GM18511 (cell line): Measurements from ENCODE around the gene RGS16.
"Not testable (repeated sequence)": the region's sequence is repeated elsewhere in the genome, so short reads cannot be mapped to it uniquely, and the experiment has no call there.

Experiments
- ATAC-seq: cut with Tn5 transposase; IDR thresholded peaks from one replicate; pipeline ENCODE4 v1.9.1; 2021; ENCODE audit warnings: mild to moderate bottlenecking, moderate library complexity; ENCODE audit not compliant: unreplicated experiment

The RGS16 gene

DNA sequence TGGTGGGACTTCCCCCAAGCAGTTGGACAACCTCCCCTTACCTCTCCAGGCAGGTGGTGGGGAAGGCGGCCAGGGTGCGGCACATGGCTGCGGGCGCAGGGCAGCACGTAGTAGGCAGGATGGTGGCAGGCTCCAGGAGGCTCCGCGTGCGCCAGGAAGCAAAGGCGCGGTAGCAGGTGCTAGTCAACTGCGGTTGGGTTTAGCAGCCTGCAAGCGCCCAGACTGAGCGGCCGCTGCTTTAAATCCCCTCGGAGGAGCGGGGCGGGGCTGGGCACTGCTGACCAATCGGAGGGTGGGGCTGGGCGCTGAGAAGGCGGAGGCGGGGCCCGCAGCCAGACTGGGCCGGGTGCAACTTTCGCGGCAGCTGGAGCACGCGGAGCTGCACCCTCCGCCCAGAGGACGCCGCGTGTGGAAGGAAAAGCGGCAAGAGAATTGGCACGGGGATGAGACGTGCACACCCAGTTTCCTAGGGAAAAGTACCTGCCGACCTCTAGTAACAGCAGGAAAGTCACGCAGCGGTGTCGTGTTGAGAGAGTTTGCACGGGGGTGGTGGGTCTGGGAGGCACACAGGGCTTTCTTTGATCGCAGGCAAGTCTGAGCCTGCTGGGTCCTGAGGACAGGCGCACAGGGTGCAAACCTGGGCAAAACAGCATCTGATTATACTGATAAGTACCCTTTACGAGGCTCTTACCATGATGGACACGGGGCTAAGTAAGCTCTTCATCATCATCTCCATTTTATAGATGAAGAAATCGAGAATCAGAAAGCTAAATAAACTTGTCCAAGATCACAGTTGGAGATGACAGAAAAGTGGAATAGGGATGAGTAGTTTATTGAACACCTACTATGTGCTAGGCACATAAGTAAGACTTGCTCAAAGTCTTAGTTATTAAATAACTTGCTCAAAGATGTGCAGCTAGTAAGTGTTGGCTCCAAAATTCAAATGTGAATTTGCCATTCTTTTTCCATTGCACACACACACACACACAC is at the start of gene RGS16:
TSS of gene RGS16 (minus strand) at position 215 of the 990 bp plus-strand sequence. CDS start at position 85, 130 bp downstream.
- ATAC-seq, result peak; percentile 91

DNA sequence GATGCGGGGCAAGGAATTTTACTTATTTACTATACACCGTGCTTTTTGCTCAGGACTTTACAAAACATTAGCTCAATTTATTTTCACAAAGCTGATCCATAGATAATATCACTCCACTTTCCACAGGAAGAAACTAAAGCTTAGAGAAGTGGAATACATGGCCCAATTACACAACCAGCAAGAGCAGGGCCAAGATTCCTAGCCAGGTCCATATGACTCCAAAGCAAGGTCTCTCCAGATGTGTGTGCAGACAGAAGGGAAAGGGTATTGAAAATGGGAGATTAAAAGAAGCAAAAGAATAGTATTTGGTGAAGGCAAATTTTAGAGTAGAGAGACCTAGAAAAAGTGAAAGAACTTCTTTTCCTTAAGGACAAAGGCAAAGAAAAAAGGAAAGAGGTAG is 49.8 kb upstream of the RGS16 start:
- ATAC-seq, result no peak

GRCh38 chr1:182652933-182653332 is 48.7 kb upstream of the RGS16 start:
- ATAC-seq, result no peak

DNA sequence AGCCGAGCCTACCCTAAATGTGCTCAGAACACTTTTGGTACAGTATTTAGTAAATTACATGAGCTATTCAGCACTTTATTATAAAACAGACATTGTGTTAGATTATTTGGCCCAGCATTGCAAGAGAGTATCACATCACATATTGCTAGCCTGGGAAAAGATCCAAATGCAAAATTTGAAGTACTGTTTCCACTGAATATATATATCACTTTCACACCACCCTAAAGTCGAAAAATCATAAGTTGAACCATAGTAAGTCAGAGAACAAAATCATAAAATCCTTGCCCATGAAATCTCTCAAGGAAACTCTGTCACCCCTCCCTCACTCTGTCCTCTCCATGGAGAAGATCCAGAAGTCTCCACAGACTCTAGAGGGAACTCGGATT is 47.1 kb upstream of the RGS16 start:
- ATAC-seq, result no peak

DNA sequence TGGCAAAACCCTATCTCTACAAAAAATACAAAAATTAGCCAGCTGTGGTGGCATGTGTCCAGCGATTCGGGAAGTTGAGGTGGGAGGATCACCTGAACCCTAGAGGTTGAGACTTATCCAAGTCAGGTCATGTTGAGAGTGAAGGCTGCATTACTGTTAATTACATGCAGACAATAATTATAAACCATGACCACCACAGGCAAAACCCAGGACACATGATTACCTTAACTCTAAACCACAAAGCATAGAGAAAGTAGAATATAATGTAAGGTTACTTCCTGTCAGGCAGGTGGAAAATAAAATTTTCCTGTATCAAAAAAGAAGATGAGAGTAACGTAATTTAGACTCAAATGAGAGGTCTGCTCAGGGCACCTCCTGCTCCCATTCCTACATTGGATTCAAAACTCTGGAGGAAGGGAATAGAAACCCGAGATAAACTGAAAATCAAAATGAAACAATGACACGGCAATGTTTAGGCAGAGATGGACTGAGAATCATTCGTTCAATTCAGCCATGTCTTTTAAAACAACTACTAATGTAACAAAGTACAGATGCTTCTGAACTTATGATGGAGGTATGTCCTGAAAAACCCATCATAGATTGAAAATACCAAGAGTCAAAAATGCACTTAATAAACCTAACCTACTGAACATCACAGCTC is 46.6 kb upstream of the RGS16 start:
- ATAC-seq, result no peak

GRCh38 chr1:182649041-182649440 is 44.9 kb upstream of the RGS16 start:
- ATAC-seq, result peak; percentile 61

DNA sequence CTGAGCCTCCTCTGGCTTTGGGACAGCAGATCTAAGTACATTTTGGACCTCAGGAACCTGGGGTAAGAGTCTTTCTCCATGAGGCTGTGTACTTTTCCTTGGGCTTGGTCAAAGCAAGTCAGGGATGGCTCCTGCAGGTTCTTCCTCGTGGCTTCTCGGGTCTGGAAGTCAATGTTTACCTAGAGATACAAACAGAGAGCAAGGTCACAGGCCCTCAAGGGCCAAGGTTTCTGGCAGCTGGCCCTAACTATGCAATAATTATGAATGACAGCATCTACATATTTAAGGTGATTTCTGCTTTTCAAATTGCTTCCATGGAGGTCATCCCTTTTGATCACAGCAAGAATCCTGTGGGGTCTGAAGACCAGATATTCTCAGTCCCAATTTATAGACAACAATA is 42.5 kb upstream of the RGS16 start:
- no peak for ATAC-seq

- ATAC-seq, result peak; percentile 69
These were observed 40.7 kb upstream of the RGS16 start for GRCh38 chr1:182644886-182645285.

- ATAC-seq, result no peak
These were observed 39.5 kb upstream of the RGS16 start for GRCh38 chr1:182643699-182644098.

GRCh38 chr1:182642461-182642860 is 38.3 kb upstream of the RGS16 start:
- ATAC-seq, result no peak

GRCh38 chr1:182641561-182641960 is 37.4 kb upstream of the RGS16 start:
- ATAC-seq, result no peak

GRCh38 chr1:182639330-182639729 is 35.1 kb upstream of the RGS16 start:
- ATAC-seq, result no peak

- no peak for ATAC-seq
These were observed 33.6 kb upstream of the RGS16 start for GRCh38 chr1:182637769-182638168.

DNA sequence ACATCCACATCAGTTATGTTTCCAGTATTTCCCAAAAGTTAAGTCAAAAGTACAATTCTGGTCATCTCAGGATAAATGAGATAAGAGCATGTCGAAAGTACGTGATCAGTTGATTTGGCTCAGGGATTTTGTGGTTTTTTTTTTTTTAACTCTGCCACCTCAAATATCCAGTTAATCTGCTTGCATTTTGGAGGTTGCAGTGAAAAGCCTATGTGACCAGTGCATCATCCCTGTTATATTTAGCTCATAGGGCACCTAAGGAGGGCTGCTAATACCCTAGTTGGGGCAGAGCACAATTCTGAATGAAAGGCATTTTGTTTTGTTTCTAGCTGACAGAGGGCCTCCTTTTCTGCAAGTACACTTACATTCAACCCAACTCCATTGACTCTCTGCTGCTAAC is 31.7 kb upstream of the RGS16 start:
- ATAC-seq, result no peak

GRCh38 chr1:182634306-182635072 is 30.3 kb upstream of the RGS16 start:
- ATAC-seq, result no peak

GRCh38 chr1:182633657-182634281 is 29.6 kb upstream of the RGS16 start:
- no peak for ATAC-seq

- ATAC-seq, result no peak
These were observed 28.8 kb upstream of the RGS16 start for GRCh38 chr1:182633031-182633430.

DNA sequence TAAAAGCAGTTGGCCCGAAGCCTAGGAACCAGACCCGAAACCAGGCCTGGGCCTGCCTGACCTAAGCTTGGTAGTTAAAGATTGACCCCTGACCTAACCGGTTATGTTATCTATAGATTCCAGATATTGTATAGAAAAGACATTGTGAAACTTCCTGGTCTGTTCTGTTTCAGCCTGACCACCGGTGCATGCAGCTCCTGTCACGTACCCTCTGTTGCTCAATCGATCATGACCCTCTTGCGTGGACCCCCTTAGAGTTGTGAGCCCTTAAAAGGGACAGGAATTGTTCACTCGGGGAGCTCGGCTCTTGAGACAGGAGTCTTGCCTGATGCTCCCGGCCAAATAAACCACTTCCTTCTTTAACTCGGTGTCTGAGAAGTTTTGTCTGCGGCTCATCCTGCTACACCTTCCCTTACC is 28.3 kb upstream of the RGS16 start:
- ATAC-seq, result not testable (repeated sequence)

- no peak for ATAC-seq
These were observed 27.8 kb upstream of the RGS16 start for GRCh38 chr1:182631954-182632353.

GRCh38 chr1:182631053-182631677 is 27.0 kb upstream of the RGS16 start:
- ATAC-seq, result no peak
